ENCODE measurements around the gene INPP5B. TPM values are rescaled to one million over a fixed set of nuclear protein-coding genes. Genes with fewer than 3 reads are reported as not detected.
A peak's percentile ranks its signal among the peaks of the same experiment; 100 is the strongest.

INPP5B gene
- total and polyA plus RNA-seq, 9 of the 15 experiments (the other 6 are each of a cell fraction or from before 2014, with no cell fraction given): 14.1 to 28.7 (median 20.9) TPM

DNA sequence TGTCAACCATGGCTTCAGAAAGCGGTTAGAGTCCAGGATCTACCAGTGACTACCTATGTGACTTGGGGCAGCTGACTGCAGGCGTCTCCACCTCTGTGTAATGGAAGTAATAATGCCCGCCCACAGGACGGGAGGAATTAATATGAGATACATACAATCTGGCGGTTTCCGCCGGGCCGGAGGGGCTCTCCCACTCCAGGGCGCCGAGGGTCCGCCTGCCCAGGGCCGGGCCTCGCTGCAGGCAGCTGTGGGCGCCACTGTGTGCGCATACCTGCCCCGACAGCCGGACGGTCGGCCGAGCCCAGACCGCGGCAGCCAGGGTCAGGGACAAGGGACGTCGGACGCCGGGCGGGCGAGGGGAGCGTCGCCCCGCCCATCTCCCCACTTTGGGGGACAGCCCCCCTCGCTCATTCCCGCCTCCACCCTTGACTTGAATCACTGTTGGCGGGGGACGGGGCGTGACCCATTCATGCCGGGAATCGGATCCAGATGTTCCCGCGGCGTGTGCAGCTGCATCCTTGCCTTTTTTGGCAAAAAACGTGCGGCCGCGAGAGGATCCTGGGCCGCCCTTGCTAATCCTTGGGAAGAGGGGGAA, 49.0 kb upstream of the INPP5B start:
- H3K9me1 ChIP-seq (ENCODE audit: control insufficient read depth, insufficient read depth, low read length): peaks cover 2% of the 10 kb centered on the region
- BruUV-seq (replicated peaks): no TSS peak
- ChIA-PET CTCF (ENCODE audit: low intra/inter-chr PET ratio) (interaction anchor here (0.6 kb wide), 2 partner anchors 135 to 519 kb away, joined by 3 to 5 read pairs; no protein-coding TSS in a partner anchor), POLR2A (interaction anchor here (7.5 kb wide), 1 partner anchor 6 kb away, joined by 65 read pairs; no protein-coding TSS in a partner anchor)
- DNase-seq (ENCODE audit: extremely low read depth in 1 of 4, low spot score in 3 of 4) (no peak), FAIRE-seq (no peak), ATAC-seq (no peak)
- H3K4me3 ChIP-seq: no peak overlapping the region
- in situ Hi-C loops (cut with MboI): no loop called here
- H3K9ac ChIP-seq (ENCODE audit: insufficient read depth in 1 of 2, low read depth in 2 of 2, low read length in 2 of 2): no peak overlapping the region
- peaks cover 58% of the 10 kb centered on the region for H3K36me3 ChIP-seq (ENCODE audit: control insufficient read depth, insufficient read depth, low read length)
- intact Hi-C loops (cut with micrococcal nuclease): no loop called here
- no peak overlapping the region for H3K4me2 ChIP-seq (ENCODE audit: insufficient read depth, low read length)
- H3K27ac ChIP-seq (ENCODE audit: extremely low read depth, low read depth, low read length): no peak overlapping the region
- H3K79me2 ChIP-seq (ENCODE audit: control insufficient read depth, insufficient read depth, low read length): peaks cover 38% of the 10 kb centered on the region
- 95% methylated on average over 34 of the region's 46 CpGs for WGBS (ENCODE audit: insufficient coverage, low coverage, missing lambda C conversion rate)
- H3K27me3 ChIP-seq (ENCODE audit: control insufficient read depth in 2 of 2, insufficient read depth in 2 of 2, low read length in 2 of 2): no peaks in the 10 kb centered on the region
- peaks cover 28 to 43% of the 10 kb centered on the region in 2 experiments for H3K4me1 ChIP-seq (replicated peaks in 1 of 2; ENCODE audit: control insufficient read depth in 2 of 2, insufficient read depth in 2 of 2, low read length in 2 of 2)
- no peaks in the 10 kb centered on the region for H3K9me3 ChIP-seq (replicated peaks; ENCODE audit: control insufficient read depth, insufficient read depth, low read depth, low read length)
- 0 out of 2 replicates have a peak, but pooled peaks cover 3% of the 10 kb centered on the region for H4K20me1 ChIP-seq (replicated peaks; ENCODE audit: control insufficient read depth, insufficient read depth, low read length)
- no peak overlapping the region for H2AFZ ChIP-seq (ENCODE audit: low read depth, low read length)
- TF ChIP-seq ETV6 (IDR thresholded peaks at IDR 0.05; ENCODE audit: borderline replicate concordance in 1 of 2, low read depth in 2 of 2, low read length in 1 of 2): no peak
- TF ChIP-seq ETV6 (CRISPR knock-in tag; IDR thresholded peaks at IDR 0.05; ENCODE audit: borderline replicate concordance): no peak
- TF ChIP-seq, protein P1, sequence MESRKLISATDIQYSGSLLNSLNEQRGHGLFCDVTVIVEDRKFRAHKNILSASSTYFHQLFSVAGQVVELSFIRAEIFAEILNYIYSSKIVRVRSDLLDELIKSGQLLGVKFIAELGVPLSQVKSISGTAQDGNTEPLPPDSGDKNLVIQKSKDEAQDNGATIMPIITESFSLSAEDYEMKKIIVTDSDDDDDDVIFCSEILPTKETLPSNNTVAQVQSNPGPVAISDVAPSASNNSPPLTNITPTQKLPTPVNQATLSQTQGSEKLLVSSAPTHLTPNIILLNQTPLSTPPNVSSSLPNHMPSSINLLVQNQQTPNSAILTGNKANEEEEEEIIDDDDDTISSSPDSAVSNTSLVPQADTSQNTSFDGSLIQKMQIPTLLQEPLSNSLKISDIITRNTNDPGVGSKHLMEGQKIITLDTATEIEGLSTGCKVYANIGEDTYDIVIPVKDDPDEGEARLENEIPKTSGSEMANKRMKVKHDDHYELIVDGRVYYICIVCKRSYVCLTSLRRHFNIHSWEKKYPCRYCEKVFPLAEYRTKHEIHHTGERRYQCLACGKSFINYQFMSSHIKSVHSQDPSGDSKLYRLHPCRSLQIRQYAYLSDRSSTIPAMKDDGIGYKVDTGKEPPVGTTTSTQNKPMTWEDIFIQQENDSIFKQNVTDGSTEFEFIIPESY (CRISPR knock-in tag; IDR thresholded peaks at IDR 0.05): peak; percentile 97
- TF ChIP-seq SIN3B (IDR thresholded peaks at IDR 0.05; ENCODE audit: low read depth): no peak
- no peak for TF ChIP-seq OTX1 (CRISPR knock-in tag; IDR thresholded peaks at IDR 0.05)
- no peak for TF ChIP-seq MTA1 (IDR thresholded peaks at IDR 0.05; ENCODE audit: borderline replicate concordance)
- TF ChIP-seq MTA2 (IDR thresholded peaks at IDR 0.05; ENCODE audit: low read depth): no peak
- TF ChIP-seq, protein P2, sequence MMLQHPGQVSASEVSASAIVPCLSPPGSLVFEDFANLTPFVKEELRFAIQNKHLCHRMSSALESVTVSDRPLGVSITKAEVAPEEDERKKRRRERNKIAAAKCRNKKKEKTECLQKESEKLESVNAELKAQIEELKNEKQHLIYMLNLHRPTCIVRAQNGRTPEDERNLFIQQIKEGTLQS (IDR thresholded peaks at IDR 0.05): no peak
- TF ChIP-seq, protein P2 (CRISPR knock-in tag; conservative IDR thresholded peaks at IDR 0.05): no peak
- TF ChIP-seq, protein P3, sequence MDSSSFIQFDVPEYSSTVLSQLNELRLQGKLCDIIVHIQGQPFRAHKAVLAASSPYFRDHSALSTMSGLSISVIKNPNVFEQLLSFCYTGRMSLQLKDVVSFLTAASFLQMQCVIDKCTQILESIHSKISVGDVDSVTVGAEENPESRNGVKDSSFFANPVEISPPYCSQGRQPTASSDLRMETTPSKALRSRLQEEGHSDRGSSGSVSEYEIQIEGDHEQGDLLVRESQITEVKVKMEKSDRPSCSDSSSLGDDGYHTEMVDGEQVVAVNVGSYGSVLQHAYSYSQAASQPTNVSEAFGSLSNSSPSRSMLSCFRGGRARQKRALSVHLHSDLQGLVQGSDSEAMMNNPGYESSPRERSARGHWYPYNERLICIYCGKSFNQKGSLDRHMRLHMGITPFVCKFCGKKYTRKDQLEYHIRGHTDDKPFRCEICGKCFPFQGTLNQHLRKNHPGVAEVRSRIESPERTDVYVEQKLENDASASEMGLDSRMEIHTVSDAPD (CRISPR knock-in tag; IDR thresholded peaks at IDR 0.05): no peak
- TF ChIP-seq, protein P4, sequence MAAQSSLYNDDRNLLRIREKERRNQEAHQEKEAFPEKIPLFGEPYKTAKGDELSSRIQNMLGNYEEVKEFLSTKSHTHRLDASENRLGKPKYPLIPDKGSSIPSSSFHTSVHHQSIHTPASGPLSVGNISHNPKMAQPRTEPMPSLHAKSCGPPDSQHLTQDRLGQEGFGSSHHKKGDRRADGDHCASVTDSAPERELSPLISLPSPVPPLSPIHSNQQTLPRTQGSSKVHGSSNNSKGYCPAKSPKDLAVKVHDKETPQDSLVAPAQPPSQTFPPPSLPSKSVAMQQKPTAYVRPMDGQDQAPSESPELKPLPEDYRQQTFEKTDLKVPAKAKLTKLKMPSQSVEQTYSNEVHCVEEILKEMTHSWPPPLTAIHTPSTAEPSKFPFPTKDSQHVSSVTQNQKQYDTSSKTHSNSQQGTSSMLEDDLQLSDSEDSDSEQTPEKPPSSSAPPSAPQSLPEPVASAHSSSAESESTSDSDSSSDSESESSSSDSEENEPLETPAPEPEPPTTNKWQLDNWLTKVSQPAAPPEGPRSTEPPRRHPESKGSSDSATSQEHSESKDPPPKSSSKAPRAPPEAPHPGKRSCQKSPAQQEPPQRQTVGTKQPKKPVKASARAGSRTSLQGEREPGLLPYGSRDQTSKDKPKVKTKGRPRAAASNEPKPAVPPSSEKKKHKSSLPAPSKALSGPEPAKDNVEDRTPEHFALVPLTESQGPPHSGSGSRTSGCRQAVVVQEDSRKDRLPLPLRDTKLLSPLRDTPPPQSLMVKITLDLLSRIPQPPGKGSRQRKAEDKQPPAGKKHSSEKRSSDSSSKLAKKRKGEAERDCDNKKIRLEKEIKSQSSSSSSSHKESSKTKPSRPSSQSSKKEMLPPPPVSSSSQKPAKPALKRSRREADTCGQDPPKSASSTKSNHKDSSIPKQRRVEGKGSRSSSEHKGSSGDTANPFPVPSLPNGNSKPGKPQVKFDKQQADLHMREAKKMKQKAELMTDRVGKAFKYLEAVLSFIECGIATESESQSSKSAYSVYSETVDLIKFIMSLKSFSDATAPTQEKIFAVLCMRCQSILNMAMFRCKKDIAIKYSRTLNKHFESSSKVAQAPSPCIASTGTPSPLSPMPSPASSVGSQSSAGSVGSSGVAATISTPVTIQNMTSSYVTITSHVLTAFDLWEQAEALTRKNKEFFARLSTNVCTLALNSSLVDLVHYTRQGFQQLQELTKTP (IDR thresholded peaks at IDR 0.05; ENCODE audit: low read depth in 1 of 2, partially characterized antibody in 2 of 2): no peak
- peak; percentile 81 for TF ChIP-seq POLR2G (IDR thresholded peaks at IDR 0.05; ENCODE audit: low read depth, low read length)
- TF ChIP-seq KLF13 (tag; IDR thresholded peaks at IDR 0.05; ENCODE audit: borderline replicate concordance, low read depth): no peak
- TF ChIP-seq ZEB2 (IDR thresholded peaks at IDR 0.05): no peak

Data from K562 (cell line).